OCI-LY1 (cell line): ENCODE results near the gene CENPT.

Experiments used
- EZH2 ChIP-seq: fragments of 200-600 bp; sonication (generic), shearing (Covaris generic); IDR thresholded peaks from 2 replicates; pipeline ENCODE4 v1.8.0; 2017; ENCODE audit warnings: borderline replicate concordance, mixed run types, mild to moderate bottlenecking, antibody characterized with exemption, low read length, moderate library complexity, mixed read lengths
- TF ChIP-seq, protein P1 (sequence below): fragments of 200-600 bp; sonication (generic), shearing (Covaris generic); IDR thresholded peaks from 2 replicates; pipeline ENCODE4 v1.5.1; 2017; ENCODE audit warnings: mild to moderate bottlenecking, antibody characterized with exemption, low read length, moderate library complexity, mixed read lengths

- no peak for TF ChIP-seq EZH2
- TF ChIP-seq, protein P1, sequence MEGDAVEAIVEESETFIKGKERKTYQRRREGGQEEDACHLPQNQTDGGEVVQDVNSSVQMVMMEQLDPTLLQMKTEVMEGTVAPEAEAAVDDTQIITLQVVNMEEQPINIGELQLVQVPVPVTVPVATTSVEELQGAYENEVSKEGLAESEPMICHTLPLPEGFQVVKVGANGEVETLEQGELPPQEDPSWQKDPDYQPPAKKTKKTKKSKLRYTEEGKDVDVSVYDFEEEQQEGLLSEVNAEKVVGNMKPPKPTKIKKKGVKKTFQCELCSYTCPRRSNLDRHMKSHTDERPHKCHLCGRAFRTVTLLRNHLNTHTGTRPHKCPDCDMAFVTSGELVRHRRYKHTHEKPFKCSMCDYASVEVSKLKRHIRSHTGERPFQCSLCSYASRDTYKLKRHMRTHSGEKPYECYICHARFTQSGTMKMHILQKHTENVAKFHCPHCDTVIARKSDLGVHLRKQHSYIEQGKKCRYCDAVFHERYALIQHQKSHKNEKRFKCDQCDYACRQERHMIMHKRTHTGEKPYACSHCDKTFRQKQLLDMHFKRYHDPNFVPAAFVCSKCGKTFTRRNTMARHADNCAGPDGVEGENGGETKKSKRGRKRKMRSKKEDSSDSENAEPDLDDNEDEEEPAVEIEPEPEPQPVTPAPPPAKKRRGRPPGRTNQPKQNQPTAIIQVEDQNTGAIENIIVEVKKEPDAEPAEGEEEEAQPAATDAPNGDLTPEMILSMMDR: no peak
Measured at GRCh38 chr16:67879462-67879861, 32.0 kb upstream of the CENPT start.
